CD14-positive monocyte (primary cell): Measurements from ENCODE around the gene UBXN6. TPM values are rescaled to one million over a fixed set of nuclear protein-coding genes. Genes with fewer than 3 reads are reported as not detected.

ENCODE experiments used
- DNase-seq, 3 donors: peaks; one replicate each; pipeline ENCODE4 v3.0.0-alpha.2; 2011 to 2022
- H2AFZ ChIP-seq: 2 replicates; pipeline ENCODE4 v1.6.0; 2012; ENCODE audit warnings: mild to moderate bottlenecking, low read depth, low read length, inconsistent platforms; ENCODE audit not compliant: insufficient read depth, poor library complexity, severe bottlenecking
- H3K27ac ChIP-seq, 2 donors: 1 replicate in 1 of 2; 2 replicates in 1 of 2; pipeline ENCODE4 v1.5.1; 2012 to 2013; ENCODE audit warnings: low read length in 2 of 2, control low read depth in 1 of 2, inconsistent platforms in 1 of 2, low read depth in 1 of 2, mild to moderate bottlenecking in 1 of 2
- H3K27me3 ChIP-seq, 2 donors: one replicate each; pipeline versions ENCODE4 v1.6.0 to v1.6.1; 2011 to 2013; ENCODE audit warnings: low read length in 2 of 2; ENCODE audit not compliant: control insufficient read depth in 2 of 2, insufficient read depth in 2 of 2
- H3K36me3 ChIP-seq, 2 donors: replicated peaks in 1 of 2; 1 replicate in 1 of 2; 2 replicates in 1 of 2; pipeline versions ENCODE4 v1.5.1 to v1.6.1; 2012 to 2013; ENCODE audit warnings: low read length in 2 of 2, control low read depth in 1 of 2, inconsistent platforms in 1 of 2, mild to moderate bottlenecking in 1 of 2; ENCODE audit not compliant: insufficient read depth in 2 of 2, control insufficient read depth in 1 of 2
- H3K4me1 ChIP-seq, 2 donors: 1 replicate in 1 of 2; 2 replicates in 1 of 2; pipeline versions ENCODE4 v1.5.1 to v1.6.1; 2012 to 2013; ENCODE audit warnings: low read length in 2 of 2, control low read depth in 1 of 2, inconsistent platforms in 1 of 2, mild to moderate bottlenecking in 1 of 2, moderate library complexity in 1 of 2; ENCODE audit not compliant: insufficient read depth in 2 of 2, control insufficient read depth in 1 of 2
- H3K4me2 ChIP-seq: replicated peaks from 2 replicates; pipeline ENCODE3; 2012; ENCODE audit warnings: low read length, moderate library complexity, mild to moderate bottlenecking; ENCODE audit not compliant: poor library complexity, severe bottlenecking; ENCODE audit errors: extremely low read depth
- H3K4me3 ChIP-seq, 3 experiments: fragments of 200-600 bp in 1 of 3; sonication (generic) in 1 of 3; replicated peaks in 1 of 3; 1 replicate in 2 of 3; 2 replicates in 1 of 3; pipeline ENCODE4 v1.5.1; 2011 to 2013; ENCODE audit warnings: low read length in 3 of 3, mild to moderate bottlenecking in 3 of 3, control low read depth in 2 of 3, low read depth in 2 of 3, inconsistent platforms in 1 of 3, moderate library complexity in 1 of 3
- H3K79me2 ChIP-seq: 2 replicates; pipeline ENCODE4 v1.6.0; 2012; ENCODE audit warnings: mild to moderate bottlenecking, control low read depth, inconsistent platforms, low read length, moderate library complexity; ENCODE audit not compliant: insufficient read depth
- H3K9ac ChIP-seq: 2 replicates; pipeline ENCODE4 v1.6.0; 2017; ENCODE audit warnings: low read length, mild to moderate bottlenecking; ENCODE audit not compliant: insufficient read depth, poor library complexity, severe bottlenecking
- H3K9me3 ChIP-seq, 2 donors: replicated peaks in 1 of 2; 1 replicate in 1 of 2; 2 replicates in 1 of 2; pipeline versions ENCODE4 v1.5.1 to v1.6.1; 2012 to 2013; ENCODE audit warnings: low read length in 2 of 2, control low read depth in 1 of 2; ENCODE audit not compliant: control insufficient read depth in 1 of 2, insufficient read depth in 1 of 2
- H4K20me1 ChIP-seq: 2 replicates; pipeline ENCODE4 v1.6.0; 2012; ENCODE audit warnings: mild to moderate bottlenecking, low read length, control low read depth, moderate library complexity; ENCODE audit not compliant: insufficient read depth
- H3K27ac Mint-ChIP-seq, 7 donors: one replicate each; pipeline ENCODE4 v1.8.0; 2020; ENCODE audit warnings: mild to moderate bottlenecking in 7 of 7, mixed read lengths in 7 of 7, moderate library complexity in 6 of 7, inconsistent platforms in 2 of 7
- H3K27me3 Mint-ChIP-seq, 3 donors: one replicate each; pipeline ENCODE4 v1.8.0; 2021 to 2022; ENCODE audit warnings: low read depth in 3 of 3, mild to moderate bottlenecking in 3 of 3, mixed read lengths in 3 of 3, moderate library complexity in 3 of 3, inconsistent platforms in 1 of 3
- H3K36me3 Mint-ChIP-seq, 2 donors: one replicate each; pipeline ENCODE4 v1.8.0; 2020; ENCODE audit warnings: mixed read lengths in 2 of 2, inconsistent platforms in 1 of 2, mild to moderate bottlenecking in 1 of 2
- H3K4me1 Mint-ChIP-seq: one replicate; pipeline ENCODE4 v1.8.0; 2020; ENCODE audit warnings: mild to moderate bottlenecking, mixed read lengths
- H3K4me3 Mint-ChIP-seq, 2 donors: one replicate each; pipeline ENCODE4 v1.8.0; 2020; ENCODE audit warnings: mild to moderate bottlenecking in 2 of 2, mixed read lengths in 2 of 2, moderate library complexity in 1 of 2
- H3K9me3 Mint-ChIP-seq, 7 donors: one replicate each; pipeline ENCODE4 v1.8.0; 2020 to 2022; ENCODE audit warnings: mixed read lengths in 7 of 7, mild to moderate bottlenecking in 6 of 7, moderate library complexity in 6 of 7, inconsistent platforms in 2 of 7
- CTCF ChIP-seq: fragments of 200-600 bp; IDR thresholded peaks from one replicate; pipeline ENCODE4 v1.8.0; 2022; ENCODE audit warnings: antibody characterized with exemption, mild to moderate bottlenecking
- WGBS: methylation state at CpG from one replicate; pipeline ENCODE4 v1.1.5; 2013; ENCODE audit warnings: missing lambda C conversion rate; ENCODE audit not compliant: insufficient coverage; 5-methylcytosine and 5-hydroxymethylcytosine counted together
- intact Hi-C, 2 donors: fragments of 100-400 bp; cut with micrococcal nuclease; formaldehyde crosslinking; loops; one replicate each; pipeline versions ENCODE4 v1.15.0 to v1.15.1; 2023
- polyA plus RNA-seq, 3 donors: library from polyadenylated mRNA; depleted of rRNA in 1 of 3; unstranded in 2 of 3; stranded (reverse) in 1 of 3; fragments of 300-500 nt in 2 of 3; fragments of >200 nt in 1 of 3; fragmentation: Illumina TruSeq in 2 of 3; gene quantifications; 1 replicate in 2 of 3; 2 replicates in 1 of 3; pipeline ENCODE4 v1.2.3, GENCODE V29; 2012 to 2021

Gene UBXN6
- polyA plus RNA-seq, 3 donors = 3.8 to 64.5 (median 5.4) TPM

GRCh38 chr19:4471403-4472173 lies 14.0 kb upstream of the UBXN6 start:
- peaks cover 24% of the 10 kb centered on the region for H3K4me1 Mint-ChIP-seq
- no peaks in the 10 kb centered on the region for H3K9me3 ChIP-seq
- H2AFZ ChIP-seq = peak overlapping the region; percentile 79
- peaks cover 0 to 1% (median 0%) of the 10 kb centered on the region in 3 donors for H3K27me3 Mint-ChIP-seq
- H3K4me2 ChIP-seq = peak overlapping the region; percentile 95
- H3K4me1 ChIP-seq = peaks cover 30 to 35% of the 10 kb centered on the region in 2 donors
- peak; percentile 99 to 100 (median 100) for DNase-seq
- no peaks in the 10 kb centered on the region for H3K27me3 ChIP-seq
- peaks cover 17% of the 10 kb centered on the region for H3K79me2 ChIP-seq
- no peak overlapping the region for H3K4me3 Mint-ChIP-seq
- peak overlapping the region; percentile 68 for H3K9ac ChIP-seq
- H3K36me3 ChIP-seq = peaks cover 8 to 11% of the 10 kb centered on the region in 2 donors
- WGBS = under 1% methylated on average over 21 of the region's 33 CpGs
- no peak for TF ChIP-seq CTCF
- peak overlapping the region; percentile 74 to 94 (median 83) for H3K4me3 ChIP-seq
- H3K36me3 Mint-ChIP-seq = peaks cover 6 to 15% of the 10 kb centered on the region in 2 donors
- peaks cover 26% of the 10 kb centered on the region for H4K20me1 ChIP-seq
- H3K27ac ChIP-seq = peak overlapping the region; percentile 74 to 87
- intact Hi-C loops = loop anchor here in 1 of 2 donors (1.0 to 5.0 kb wide), 4 partner anchors 14 to 224 kb away; partner anchors contain the start of genes MPND, TNFAIP8L1, UBXN6 and YJU2
- no peaks in the 10 kb centered on the region for H3K9me3 Mint-ChIP-seq
- no peak overlapping the region for H3K27ac Mint-ChIP-seq

DNA sequence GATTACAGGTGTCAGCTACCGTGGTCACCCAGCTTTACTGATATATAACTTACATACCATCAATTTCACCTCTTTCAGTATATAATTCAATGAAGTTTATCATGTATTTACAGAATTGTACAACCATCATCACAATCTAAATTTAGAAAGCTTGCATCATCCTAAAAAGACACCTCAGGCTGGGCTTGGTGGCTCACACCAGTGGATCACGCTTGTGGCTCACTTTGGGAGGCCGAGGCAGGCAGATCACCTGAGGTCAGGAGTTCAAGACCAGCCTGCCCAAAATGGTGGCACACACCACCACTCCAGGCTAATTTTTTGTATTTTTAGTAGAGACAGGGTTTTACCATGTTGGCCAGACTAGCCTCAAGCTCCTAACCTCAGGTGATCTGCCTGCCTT lies 10.2 kb upstream of the UBXN6 start:
- no peak for TF ChIP-seq CTCF
- no peak for DNase-seq
- Mint-ChIP-seq H3K4me3 (no peak overlapping the region), H3K27me3 (peaks cover 0 to 1% (median 0%) of the 10 kb centered on the region in 3 donors), H3K27ac (no peak overlapping the region), H3K9me3 (peaks cover 0 to 2% (median 0%) of the 10 kb centered on the region in 7 donors), H3K36me3 (no peaks in the 10 kb centered on the region), H3K4me1 (peaks cover 5% of the 10 kb centered on the region)
- H2AFZ ChIP-seq = no peak overlapping the region
- H3K9me3 ChIP-seq = no peaks in the 10 kb centered on the region
- no peak overlapping the region for H3K27ac ChIP-seq
- no peak overlapping the region for H3K4me2 ChIP-seq
- no peaks in the 10 kb centered on the region for H3K27me3 ChIP-seq
- H3K9ac ChIP-seq = no peak overlapping the region
- 90% methylated on average over 2 of the region's 3 CpGs for WGBS
- intact Hi-C loops = no loop called here
- H4K20me1 ChIP-seq = peaks cover 4% of the 10 kb centered on the region
- no peak overlapping the region for H3K4me3 ChIP-seq
- H3K4me1 ChIP-seq = peaks cover 12 to 14% of the 10 kb centered on the region in 2 donors
- no peaks in the 10 kb centered on the region for H3K36me3 ChIP-seq
- H3K79me2 ChIP-seq = peaks cover 5% of the 10 kb centered on the region
